Astrocyte (in vitro differentiated cells and primary cell): ENCODE measurements around the gene SVBP. TPM values are rescaled to one million over a fixed set of nuclear protein-coding genes. Genes with fewer than 3 reads are reported as not detected.

Experiments
- DNase-seq: peaks from one replicate; pipeline ENCODE4 v3.0.0-alpha.2; 2010; ENCODE audit warnings: low read depth
- FAIRE-seq: peaks from 2 replicates; lab custom pipeline; 2011; peaks lifted over from hg19 to GRCh38; lab: Jason Lieb, UNC
- H2AFZ ChIP-seq: 2 replicates; pipeline ENCODE4 v1.6.0; 2012; ENCODE audit warnings: low read depth, low read length, inconsistent platforms
- H3K27ac ChIP-seq: 2 replicates; pipeline ENCODE4 v1.5.1; 2011; ENCODE audit warnings: low read depth, low read length, inconsistent platforms
- H3K27me3 ChIP-seq: 2 replicates; pipeline ENCODE4 v1.6.0; 2011; ENCODE audit warnings: low read length, inconsistent platforms; ENCODE audit not compliant: insufficient read depth
- H3K36me3 ChIP-seq: 2 replicates; pipeline ENCODE4 v1.5.1; 2011; ENCODE audit warnings: low read length, inconsistent platforms; ENCODE audit not compliant: insufficient read depth
- H3K4me1 ChIP-seq: 2 replicates; pipeline ENCODE4 v1.5.1; 2011; ENCODE audit warnings: low read length, inconsistent platforms; ENCODE audit not compliant: insufficient read depth
- H3K4me2 ChIP-seq: 2 replicates; pipeline ENCODE4 v1.6.0; 2012; ENCODE audit warnings: low read length, inconsistent platforms
- H3K4me3 ChIP-seq: 2 replicates; pipeline ENCODE4 v1.5.1; 2011; ENCODE audit warnings: low read depth, mild to moderate bottlenecking, low read length, inconsistent platforms; ENCODE audit not compliant: insufficient read depth
- H3K79me2 ChIP-seq: 2 replicates; pipeline ENCODE4 v1.6.0; 2012; ENCODE audit warnings: mild to moderate bottlenecking, low read length, inconsistent platforms; ENCODE audit not compliant: insufficient read depth
- H3K9ac ChIP-seq: 2 replicates; pipeline ENCODE4 v1.6.0; 2012; ENCODE audit warnings: mild to moderate bottlenecking, low read length, inconsistent platforms
- H3K9me3 ChIP-seq: 2 replicates; pipeline ENCODE4 v1.5.1; 2012; ENCODE audit warnings: low read depth, mild to moderate bottlenecking, low read length, inconsistent platforms; ENCODE audit not compliant: insufficient read depth
- H4K20me1 ChIP-seq: 2 replicates; pipeline ENCODE4 v1.6.0; 2012; ENCODE audit warnings: low read length, inconsistent platforms; ENCODE audit not compliant: insufficient read depth
- H3K27ac Mint-ChIP-seq: one replicate; pipeline ENCODE4 v1.8.0; 2021; ENCODE audit warnings: mild to moderate bottlenecking, mixed read lengths; ENCODE audit not compliant: unreplicated experiment
- H3K27me3 Mint-ChIP-seq: one replicate; pipeline ENCODE4 v1.8.0; 2021; ENCODE audit warnings: low read depth, mixed read lengths; ENCODE audit not compliant: unreplicated experiment
- H3K36me3 Mint-ChIP-seq: one replicate; pipeline ENCODE4 v1.8.0; 2021; ENCODE audit warnings: low read depth, mixed read lengths; ENCODE audit not compliant: unreplicated experiment
- H3K4me1 Mint-ChIP-seq: one replicate; pipeline ENCODE4 v1.8.0; 2021; ENCODE audit warnings: low read depth, mixed read lengths; ENCODE audit not compliant: unreplicated experiment
- H3K4me3 Mint-ChIP-seq: one replicate; pipeline ENCODE4 v1.8.0; 2021; ENCODE audit warnings: mild to moderate bottlenecking, moderate library complexity, mixed read lengths; ENCODE audit not compliant: unreplicated experiment
- H3K9me3 Mint-ChIP-seq: one replicate; pipeline ENCODE4 v1.8.0; 2021; ENCODE audit warnings: mild to moderate bottlenecking, mixed read lengths; ENCODE audit not compliant: unreplicated experiment
- EZH2 ChIP-seq: IDR thresholded peaks from 2 replicates; pipeline ENCODE4 v1.6.1; 2012; ENCODE audit warnings: mild to moderate bottlenecking, low read length, inconsistent platforms; ENCODE audit not compliant: insufficient read depth
- total RNA-seq: library from RNA; stranded (reverse); gene quantifications from 2 replicates; pipeline ENCODE4 v1.2.1, GENCODE V29; 2021
- TF ChIP-seq, protein P1 (sequence below): IDR thresholded peaks from 2 replicates; pipeline ENCODE4 v1.5.1; 2011; ENCODE audit warnings: low read depth, mild to moderate bottlenecking, inconsistent platforms, low read length, moderate library complexity; ENCODE audit not compliant: insufficient read depth

The SVBP gene
- total RNA-seq, 1 donor from 2014 or later = 28.1 TPM

DNA sequence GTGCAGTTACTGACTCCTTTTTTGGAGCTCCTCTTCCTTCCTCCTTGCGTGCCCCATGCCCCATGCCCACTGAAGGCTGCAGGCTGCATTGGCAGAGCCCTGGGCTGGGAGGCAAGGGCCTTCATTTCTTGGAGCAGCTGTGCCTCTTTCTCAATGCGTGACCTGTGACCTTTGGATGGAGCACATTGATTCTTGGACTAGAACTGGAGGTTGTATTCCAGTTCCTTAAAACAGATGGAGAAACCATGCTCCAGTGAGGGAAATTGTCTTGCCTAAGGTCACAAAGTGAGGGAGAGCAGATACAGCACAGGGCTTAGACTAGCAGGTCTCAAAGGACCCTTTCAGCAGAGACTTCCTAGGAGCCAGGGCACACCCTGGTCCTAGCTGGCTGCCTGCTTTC is 23.4 kb downstream of the SVBP start:
- Histone ChIP-seq H3K27ac (no peak overlapping the region), H3K4me1 (no peaks in the 10 kb centered on the region), H2AFZ (no peak overlapping the region), H3K4me3 (no peak overlapping the region), H3K79me2 (no peaks in the 10 kb centered on the region), H3K36me3 (no peaks in the 10 kb centered on the region), H3K9ac (no peak overlapping the region), H3K4me2 (no peak overlapping the region), H3K27me3 (no peaks in the 10 kb centered on the region), H3K9me3 (no peaks in the 10 kb centered on the region), H4K20me1 (no peaks in the 10 kb centered on the region)
- Mint-ChIP-seq H3K27ac (no peak overlapping the region), H3K36me3 (no peaks in the 10 kb centered on the region), H3K4me1 (no peaks in the 10 kb centered on the region), H3K27me3 (peaks cover 16% of the 10 kb centered on the region), H3K4me3 (no peak overlapping the region), H3K9me3 (no peaks in the 10 kb centered on the region)
- TF ChIP-seq, protein P1, sequence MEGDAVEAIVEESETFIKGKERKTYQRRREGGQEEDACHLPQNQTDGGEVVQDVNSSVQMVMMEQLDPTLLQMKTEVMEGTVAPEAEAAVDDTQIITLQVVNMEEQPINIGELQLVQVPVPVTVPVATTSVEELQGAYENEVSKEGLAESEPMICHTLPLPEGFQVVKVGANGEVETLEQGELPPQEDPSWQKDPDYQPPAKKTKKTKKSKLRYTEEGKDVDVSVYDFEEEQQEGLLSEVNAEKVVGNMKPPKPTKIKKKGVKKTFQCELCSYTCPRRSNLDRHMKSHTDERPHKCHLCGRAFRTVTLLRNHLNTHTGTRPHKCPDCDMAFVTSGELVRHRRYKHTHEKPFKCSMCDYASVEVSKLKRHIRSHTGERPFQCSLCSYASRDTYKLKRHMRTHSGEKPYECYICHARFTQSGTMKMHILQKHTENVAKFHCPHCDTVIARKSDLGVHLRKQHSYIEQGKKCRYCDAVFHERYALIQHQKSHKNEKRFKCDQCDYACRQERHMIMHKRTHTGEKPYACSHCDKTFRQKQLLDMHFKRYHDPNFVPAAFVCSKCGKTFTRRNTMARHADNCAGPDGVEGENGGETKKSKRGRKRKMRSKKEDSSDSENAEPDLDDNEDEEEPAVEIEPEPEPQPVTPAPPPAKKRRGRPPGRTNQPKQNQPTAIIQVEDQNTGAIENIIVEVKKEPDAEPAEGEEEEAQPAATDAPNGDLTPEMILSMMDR = no peak
- TF ChIP-seq EZH2 = no peak
- no peak for FAIRE-seq
- DNase-seq = no peak

DNA sequence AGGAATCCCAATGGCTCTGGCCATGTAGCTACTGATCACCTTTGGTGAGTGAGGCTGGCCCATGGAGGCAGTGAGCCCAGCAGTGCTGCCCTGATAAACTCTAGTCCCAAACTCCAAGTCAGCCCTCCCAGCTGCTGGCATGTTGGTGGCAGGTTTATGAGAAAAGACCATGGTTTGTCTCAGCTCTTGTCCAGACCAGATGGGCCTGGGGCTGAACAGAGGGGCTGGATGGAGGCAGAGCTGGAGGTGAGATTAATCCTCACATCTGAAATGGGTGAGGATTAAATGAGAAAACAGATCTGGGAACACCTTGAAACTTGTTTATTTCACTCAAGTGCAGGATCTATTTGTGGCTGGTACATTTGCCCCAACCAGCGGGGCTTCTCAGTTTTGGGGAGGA is 29.2 kb downstream of the SVBP start:
- Histone ChIP-seq H3K27ac (no peak overlapping the region), H3K36me3 (no peaks in the 10 kb centered on the region), H4K20me1 (peaks cover 4% of the 10 kb centered on the region), H3K4me1 (peaks cover 9% of the 10 kb centered on the region), H3K9me3 (no peaks in the 10 kb centered on the region), H2AFZ (no peak overlapping the region), H3K4me3 (no peak overlapping the region), H3K4me2 (no peak overlapping the region), H3K79me2 (no peaks in the 10 kb centered on the region), H3K27me3 (no peaks in the 10 kb centered on the region), H3K9ac (no peak overlapping the region)
- H3K36me3 Mint-ChIP-seq = peaks cover 14% of the 10 kb centered on the region
- no peaks in the 10 kb centered on the region for H3K4me1 Mint-ChIP-seq
- no peak for DNase-seq
- no peak for FAIRE-seq
- H3K9me3 Mint-ChIP-seq = peaks cover 4% of the 10 kb centered on the region
- TF ChIP-seq, protein P1 = no peak
- no peak for TF ChIP-seq EZH2
- no peak overlapping the region for H3K27ac Mint-ChIP-seq
- H3K4me3 Mint-ChIP-seq = no peak overlapping the region
- H3K27me3 Mint-ChIP-seq = peaks cover 3% of the 10 kb centered on the region

- no peaks in the 10 kb centered on the region for H3K36me3 ChIP-seq
- Mint-ChIP-seq H3K27me3 (peaks cover 3% of the 10 kb centered on the region), H3K4me1 (no peaks in the 10 kb centered on the region), H3K36me3 (peaks cover 18% of the 10 kb centered on the region), H3K4me3 (no peak overlapping the region), H3K27ac (no peak overlapping the region), H3K9me3 (peaks cover 4% of the 10 kb centered on the region)
- H3K27ac ChIP-seq = no peak overlapping the region
- H3K4me1 ChIP-seq = peaks cover 9% of the 10 kb centered on the region
- H3K4me2 ChIP-seq = no peak overlapping the region
- peaks cover 4% of the 10 kb centered on the region for H4K20me1 ChIP-seq
- TF ChIP-seq EZH2 = no peak
- TF ChIP-seq, protein P1 = no peak
- no peaks in the 10 kb centered on the region for H3K27me3 ChIP-seq
- H3K9me3 ChIP-seq = no peaks in the 10 kb centered on the region
- H3K79me2 ChIP-seq = no peaks in the 10 kb centered on the region
- no peak overlapping the region for H3K4me3 ChIP-seq
- FAIRE-seq (no peak), DNase-seq (no peak)
- no peak overlapping the region for H3K9ac ChIP-seq
- H2AFZ ChIP-seq = no peak overlapping the region
Measured at GRCh38 chr1:42786097-42786496, 31.1 kb downstream of the SVBP start.
